Choroid plexus epithelial cell (primary cell): Measurements from ENCODE around the gene GTF3C6.
"Not testable (repeated sequence)": the region's sequence is repeated elsewhere in the genome, so short reads cannot be mapped to it uniquely, and the experiment has no call there.

Experiments used
- DNase-seq: peaks from one replicate; pipeline ENCODE4 v3.0.0-alpha.2; 2010; ENCODE audit warnings: low read depth
- H3K4me3 ChIP-seq: 2 replicates; pipeline ENCODE4 v1.5.1; 2011; ENCODE audit warnings: low read depth, mild to moderate bottlenecking, control low read depth, low read length, moderate library complexity
- CTCF ChIP-seq: conservative IDR thresholded peaks from 2 replicates; pipeline ENCODE4 v1.5.1; 2011; ENCODE audit warnings: low read depth, mild to moderate bottlenecking, control low read depth, inconsistent platforms, low read length, moderate library complexity

GTF3C6 gene

GRCh38 chr6:110951986-110952794, 6.3 kb upstream of the GTF3C6 start:
- no peak overlapping the region for H3K4me3 ChIP-seq
- DNase-seq, result peak; percentile 75
- TF ChIP-seq CTCF, result no peak

GRCh38 chr6:110953633-110954303, 4.7 kb upstream of the GTF3C6 start:
- TF ChIP-seq CTCF, result no peak
- H3K4me3 ChIP-seq, result no peak overlapping the region
- DNase-seq, result no peak

GRCh38 chr6:110960014-110960390, 1.5 kb downstream of the GTF3C6 start:
- TF ChIP-seq CTCF, result no peak
- no peak for DNase-seq
- no peak overlapping the region for H3K4me3 ChIP-seq

GRCh38 chr6:110962636-110963035, 4.1 kb downstream of the GTF3C6 start:
- H3K4me3 ChIP-seq, DNase-seq: not testable (repeated sequence)

GRCh38 chr6:110965629-110966229, 7.2 kb downstream of the GTF3C6 start:
- no peak overlapping the region for H3K4me3 ChIP-seq
- no peak for TF ChIP-seq CTCF
- DNase-seq, result no peak

- H3K4me3 ChIP-seq, DNase-seq: not testable (repeated sequence)
Measured at GRCh38 chr6:110968661-110969060, 10.2 kb downstream of the GTF3C6 start.

GRCh38 chr6:110971468-110971867, 13.0 kb downstream of the GTF3C6 start:
- no peak overlapping the region for H3K4me3 ChIP-seq
- TF ChIP-seq CTCF, result no peak

GRCh38 chr6:110976575-110976974, 18.1 kb downstream of the GTF3C6 start:
- no peak overlapping the region for H3K4me3 ChIP-seq
- TF ChIP-seq CTCF, result no peak
- DNase-seq, result no peak

More at GRCh38 chr6:110971468-110971867, 13.0 kb downstream of the GTF3C6 start:
- peak; percentile 15 for DNase-seq
